IPS DF 19.7 (cell line): ENCODE measurements around the gene TRAF6.
"Not testable (repeated sequence)": the region's sequence is repeated elsewhere in the genome, so short reads cannot be mapped to it uniquely, and the experiment has no call there.

Experiments
- DNase-seq: peaks from one replicate; pipeline ENCODE4 v3.0.0-alpha.2; 2013; ENCODE audit warnings: low read depth, low spot score

Gene TRAF6

GRCh38 chr11:36493332-36493731 lies 16.7 kb downstream of the TRAF6 start:
- no peak for DNase-seq

GRCh38 chr11:36492724-36493304 lies 17.3 kb downstream of the TRAF6 start:
- DNase-seq, result no peak

- DNase-seq, result no peak
Measured at GRCh38 chr11:36490026-36490806, 19.9 kb downstream of the TRAF6 start.

GRCh38 chr11:36488096-36488495 lies 22.0 kb downstream of the TRAF6 start:
- DNase-seq, result no peak

- no peak for DNase-seq
Measured at GRCh38 chr11:36487619-36488018, 22.5 kb downstream of the TRAF6 start.

GRCh38 chr11:36485298-36486002 lies 24.6 kb downstream of the TRAF6 start:
- no peak for DNase-seq

- DNase-seq, result not testable (repeated sequence)
Measured at GRCh38 chr11:36483042-36483441, 27.0 kb downstream of the TRAF6 start.

GRCh38 chr11:36480833-36481232 lies 29.2 kb downstream of the TRAF6 start:
- no peak for DNase-seq

GRCh38 chr11:36478700-36479329 lies 31.3 kb downstream of the TRAF6 start:
- DNase-seq, result no peak

GRCh38 chr11:36475192-36475591 lies 34.9 kb downstream of the TRAF6 start:
- DNase-seq, result no peak

GRCh38 chr11:36471577-36471976 lies 38.5 kb downstream of the TRAF6 start:
- no peak for DNase-seq

- no peak for DNase-seq
Measured at GRCh38 chr11:36469881-36470802, 39.9 kb downstream of the TRAF6 start.

- DNase-seq, result no peak
Measured at GRCh38 chr11:36469063-36469462, 41.0 kb downstream of the TRAF6 start.

- no peak for DNase-seq
Measured at GRCh38 chr11:36467916-36468315, 42.2 kb downstream of the TRAF6 start.

- DNase-seq, result no peak
Measured at GRCh38 chr11:36467012-36467411, 43.1 kb downstream of the TRAF6 start.

GRCh38 chr11:36465449-36466163 lies 44.5 kb downstream of the TRAF6 start:
- DNase-seq, result no peak

GRCh38 chr11:36464720-36465119 lies 45.4 kb downstream of the TRAF6 start:
- no peak for DNase-seq

- no peak for DNase-seq
Measured at GRCh38 chr11:36463781-36464180, 46.3 kb downstream of the TRAF6 start.

GRCh38 chr11:36462321-36462720 lies 47.8 kb downstream of the TRAF6 start:
- DNase-seq, result no peak

GRCh38 chr11:36460220-36460619 lies 49.9 kb downstream of the TRAF6 start:
- DNase-seq, result no peak

GRCh38 chr11:36459046-36459445 lies 51.0 kb downstream of the TRAF6 start:
- DNase-seq, result no peak
